Ascending aorta (tissue), 2 donors: ENCODE results near the gene TIMM50. TPM values are rescaled to one million over a fixed set of nuclear protein-coding genes. Genes with fewer than 3 reads are reported as not detected.

Source experiments
- DNase-seq, 2 donors: peaks; one replicate each; pipeline ENCODE4 v3.0.0-alpha.2; 2019; ENCODE audit warnings: low spot score in 2 of 2
- H3K27ac ChIP-seq, 2 donors: fragments of 200-600 bp; sonication (generic); one replicate each; pipeline ENCODE4 v1.5.1; 2016 to 2017; ENCODE audit warnings: mild to moderate bottlenecking in 1 of 2
- H3K27me3 ChIP-seq: fragments of 200-600 bp; sonication (generic); one replicate; pipeline ENCODE4 v1.5.1; 2017
- H3K36me3 ChIP-seq, 2 donors: fragments of 200-600 bp; sonication (generic); one replicate each; pipeline ENCODE4 v1.5.1; 2016
- H3K4me1 ChIP-seq, 2 donors: fragments of 200-600 bp; sonication (generic); one replicate each; pipeline ENCODE4 v1.5.1; 2016 to 2017; ENCODE audit warnings: mild to moderate bottlenecking in 1 of 2
- H3K4me3 ChIP-seq, 2 donors: fragments of 200-600 bp; sonication (generic); one replicate each; pipeline ENCODE4 v1.5.1; 2016 to 2017; ENCODE audit warnings: mild to moderate bottlenecking in 1 of 2
- H3K9me3 ChIP-seq, 2 donors: fragments of 200-600 bp; sonication (generic); one replicate each; pipeline ENCODE4 v1.5.1; 2016
- CTCF ChIP-seq, 3 experiments: fragments of 200-600 bp in 2 of 3; fragments of 450-650 bp in 1 of 3; sonication (generic) in 2 of 3; IDR thresholded peaks; one replicate each; pipeline ENCODE4 v1.5.1; 2016 to 2019; ENCODE audit warnings: antibody characterized with exemption in 3 of 3, mild to moderate bottlenecking in 1 of 3, moderate library complexity in 1 of 3
- intact Hi-C: fragments of 100-400 bp; cut with DNase I; formaldehyde crosslinking; loops from one replicate; pipeline ENCODE4 v1.15.1; 2023
- total RNA-seq: library from RNA; depleted of rRNA; stranded (reverse); fragments of >200 nt; gene quantifications from one replicate; pipeline ENCODE4 v1.1.0, GENCODE V29; 2016

TIMM50 gene
- total RNA-seq, 1 donor from 2014 or later = 92.0 TPM

GRCh38 chr19:39524495-39524894 is 43.9 kb downstream of the TIMM50 start:
- Histone ChIP-seq H3K4me3 (no peak overlapping the region), H3K9me3 (no peaks in the 10 kb centered on the region), H3K27me3 (no peaks in the 10 kb centered on the region), H3K36me3 (peaks cover 0 to 4% of the 10 kb centered on the region in 2 donors), H3K4me1 (no peaks in the 10 kb centered on the region), H3K27ac (no peak overlapping the region)
- intact Hi-C loops = no loop called here
- DNase-seq = no peak
- no peak for TF ChIP-seq CTCF (IDR thresholded peaks at IDR 0.05)

GRCh38 chr19:39525205-39525604 is 44.6 kb downstream of the TIMM50 start:
- no peak for DNase-seq
- no peak for TF ChIP-seq CTCF (IDR thresholded peaks at IDR 0.05)
- Histone ChIP-seq H3K4me3 (no peak overlapping the region), H3K9me3 (no peaks in the 10 kb centered on the region), H3K36me3 (peaks cover 0 to 4% of the 10 kb centered on the region in 2 donors), H3K4me1 (no peaks in the 10 kb centered on the region), H3K27me3 (no peaks in the 10 kb centered on the region), H3K27ac (no peak overlapping the region)
- intact Hi-C loops = no loop called here

GRCh38 chr19:39531834-39532232 is 51.2 kb downstream of the TIMM50 start:
- no peak for DNase-seq
- H3K27me3 ChIP-seq = no peaks in the 10 kb centered on the region
- H3K27ac ChIP-seq = peak overlapping the region; percentile 74 to 84
- H3K36me3 ChIP-seq = no peaks in the 10 kb centered on the region
- H3K4me3 ChIP-seq = peak overlapping the region; percentile 86 to 91
- peaks cover 6 to 11% of the 10 kb centered on the region in 2 donors for H3K4me1 ChIP-seq
- no peak for TF ChIP-seq CTCF (IDR thresholded peaks at IDR 0.05)
- intact Hi-C loops = loop anchor here (1.0 to 10.0 kb wide), 8 partner anchors 52 to 463 kb away; partner anchors contain the start of genes FBL, MED29, PAF1 and SAMD4B
- H3K9me3 ChIP-seq = no peaks in the 10 kb centered on the region

GRCh38 chr19:39532233-39533002 is 51.8 kb downstream of the TIMM50 start, which contains the start of gene EID2B:
Gene EID2B, minus strand, starts transcription at chr19:39532852. Its CDS starts 50 bp downstream, at chr19:39532802.
- peak within 1 kb of the TSS; percentile 74 to 84 for H3K27ac ChIP-seq

GRCh38 chr19:39533003-39533512 is 52.4 kb downstream of the TIMM50 start:
- intact Hi-C loops = loop anchor here (2.0 to 10.0 kb wide), 4 partner anchors 142 to 462 kb away; partner anchors contain the start of genes FBL, MED29, PAF1 and SAMD4B
- no peak for DNase-seq
- Histone ChIP-seq H3K36me3 (no peaks in the 10 kb centered on the region), H3K4me1 (peaks cover 6 to 16% of the 10 kb centered on the region in 2 donors), H3K4me3 (peak overlapping the region in 1 of 2 donors; percentile 91), H3K27me3 (no peaks in the 10 kb centered on the region), H3K27ac (no peak overlapping the region), H3K9me3 (no peaks in the 10 kb centered on the region)
- TF ChIP-seq CTCF (IDR thresholded peaks at IDR 0.05) = no peak

More at GRCh38 chr19:39532233-39533002, 51.8 kb downstream of the TIMM50 start, which contains the start of gene EID2B:
- DNase-seq = peak; percentile 76 to 97
- Histone ChIP-seq H3K4me1 (peaks cover 6 to 11% of the 10 kb centered on the region in 2 donors), H3K9me3 (no peaks in the 10 kb centered on the region), H3K4me3 (peak within 1 kb of the TSS; percentile 86 to 91), H3K36me3 (no peaks in the 10 kb centered on the region), H3K27me3 (no peaks in the 10 kb centered on the region)
- TF ChIP-seq CTCF (IDR thresholded peaks at IDR 0.05) = peak; percentile 96 to 99 (median 97)
- intact Hi-C loops = loop anchor here (1.0 to 10.0 kb wide), 8 partner anchors 52 to 462 kb away; partner anchors contain the start of genes FBL, MED29, PAF1 and SAMD4B
